ENCODE data around the gene HSPA6.

- no peak for TF ChIP-seq CTCF (optimal IDR thresholded peaks at IDR 0.05 in 1 of 3, IDR thresholded peaks at IDR 0.05 in 1 of 3, conservative IDR thresholded peaks at IDR 0.05 in 1 of 3; ENCODE audit: extremely low read depth in 1 of 3, insufficient read depth in 2 of 3, low read length in 3 of 3)
- no peak for TF ChIP-seq EZH2 (IDR thresholded peaks at IDR 0.05; ENCODE audit: low read length)
These were observed 41.0 kb upstream of the HSPA6 start for GRCh38 chr1:161483361-161483760.
